GM23338 (cell line): ENCODE measurements around the gene NRXN2. TPM values are rescaled to one million over a fixed set of nuclear protein-coding genes. Genes with fewer than 3 reads are reported as not detected.

ENCODE experiments used
- ATAC-seq: fragments of 200-7000 bp; cut with Tn5 transposase; 3 replicates; pipeline ENCODE4 v1.9.1; 2020
- DNase-seq: peaks from one replicate; pipeline ENCODE4 v3.0.0-alpha.2; 2015; ENCODE audit warnings: low spot score
- H2AFZ ChIP-seq: fragments of 200-600 bp; sonication (generic); 2 replicates; pipeline ENCODE4 v1.8.0; 2016; ENCODE audit warnings: antibody characterized with exemption, mild to moderate bottlenecking, moderate library complexity
- H3F3A ChIP-seq: fragments of 200-600 bp; sonication (generic); replicated peaks from 2 replicates; pipeline ENCODE4 v1.8.0; 2017; ENCODE audit warnings: antibody characterized with exemption, mixed run types, low read depth
- H3K27ac ChIP-seq: fragments of 200-600 bp; sonication (generic); 2 replicates; pipeline ENCODE4 v1.6.1; 2016; ENCODE audit warnings: low read depth
- H3K27me3 ChIP-seq: fragments of 200-600 bp; sonication (generic); 2 replicates; pipeline ENCODE4 v1.8.0; 2016; ENCODE audit warnings: mild to moderate bottlenecking, mixed run types, moderate library complexity; ENCODE audit not compliant: insufficient read depth
- H3K36me3 ChIP-seq: fragments of 200-600 bp; sonication (generic); 2 replicates; pipeline ENCODE4 v1.8.0; 2016; ENCODE audit warnings: mild to moderate bottlenecking; ENCODE audit not compliant: insufficient read depth
- H3K4me1 ChIP-seq: fragments of 200-600 bp; sonication (generic); 2 replicates; pipeline ENCODE4 v1.8.0; 2016; ENCODE audit warnings: mild to moderate bottlenecking, moderate library complexity; ENCODE audit not compliant: insufficient read depth
- H3K4me2 ChIP-seq: fragments of 200-600 bp; sonication (generic); 2 replicates; pipeline ENCODE4 v1.7.1; 2017; ENCODE audit warnings: mixed run types
- H3K4me3 ChIP-seq: fragments of 200-600 bp; sonication (generic); 2 replicates; pipeline ENCODE4 v1.6.1; 2016; ENCODE audit warnings: mixed run types
- H3K79me2 ChIP-seq: fragments of 200-600 bp; sonication (generic); replicated peaks from 2 replicates; pipeline ENCODE4 v1.8.0; 2017; ENCODE audit warnings: mild to moderate bottlenecking; ENCODE audit not compliant: insufficient read depth
- H3K9me2 ChIP-seq: fragments of 200-600 bp; sonication (generic); 2 replicates; pipeline ENCODE4 v1.8.0; 2017; ENCODE audit not compliant: insufficient read depth
- H4K20me1 ChIP-seq: fragments of 200-600 bp; sonication (generic); replicated peaks from 2 replicates; pipeline ENCODE4 v1.8.0; 2017; ENCODE audit warnings: mild to moderate bottlenecking; ENCODE audit not compliant: insufficient read depth
- H3K27ac Mint-ChIP-seq: 2 replicates; pipeline ENCODE4 v1.8.0; 2020; ENCODE audit warnings: inconsistent platforms, mild to moderate bottlenecking, moderate library complexity, mixed read lengths
- H3K27me3 Mint-ChIP-seq: 3 replicates; pipeline ENCODE4 v1.8.0; 2022; ENCODE audit warnings: low read depth, mild to moderate bottlenecking, moderate library complexity, mixed read lengths, inconsistent platforms; ENCODE audit not compliant: insufficient read depth, poor library complexity
- H3K36me3 Mint-ChIP-seq: 3 replicates; pipeline ENCODE4 v1.8.0; 2021; ENCODE audit warnings: low read depth, mild to moderate bottlenecking, inconsistent platforms, moderate library complexity, mixed read lengths
- H3K4me1 Mint-ChIP-seq: 3 replicates; pipeline ENCODE4 v1.8.0; 2020; ENCODE audit warnings: mild to moderate bottlenecking, inconsistent platforms, mixed read lengths
- H3K4me3 Mint-ChIP-seq: 3 replicates; pipeline ENCODE4 v1.8.0; 2021; ENCODE audit warnings: moderate library complexity, mild to moderate bottlenecking, inconsistent platforms, mixed read lengths
- H3K9me3 Mint-ChIP-seq: 3 replicates; pipeline ENCODE4 v1.8.0; 2020; ENCODE audit warnings: moderate library complexity, mild to moderate bottlenecking, inconsistent platforms, mixed read lengths
- CREB1 ChIP-seq: fragments of 250-450 bp; sonication (Bioruptor Pico); IDR thresholded peaks from 2 replicates; pipeline ENCODE4 v1.5.0; 2020; ENCODE audit warnings: low read depth, mild to moderate bottlenecking, moderate library complexity
- CTCF ChIP-seq, 2 experiments: fragments of 200-600 bp in 1 of 2; sonication (generic) in 1 of 2; conservative IDR thresholded peaks; 2 replicates each; pipeline versions ENCODE4 v1.5.1 to v1.6.1; 2016 to 2017; ENCODE audit warnings: antibody characterized with exemption in 2 of 2, low read depth in 2 of 2, mild to moderate bottlenecking in 2 of 2, moderate library complexity in 1 of 2
- ETS1 ChIP-seq: IDR thresholded peaks from 2 replicates; pipeline ENCODE4 v1.6.1; 2016; ENCODE audit warnings: antibody characterized with exemption
- EZH2 ChIP-seq: fragments of 200-600 bp; sonication (generic); IDR thresholded peaks from one replicate; pipeline ENCODE4 v1.8.0; 2017; ENCODE audit warnings: antibody characterized with exemption, mild to moderate bottlenecking, low read depth; ENCODE audit not compliant: unreplicated experiment
- EZH2phosphoT487 ChIP-seq: fragments of 200-600 bp; sonication (generic); IDR thresholded peaks from one replicate; pipeline ENCODE4 v1.8.1; 2018; ENCODE audit warnings: antibody characterized with exemption; ENCODE audit not compliant: unreplicated experiment
- JUNB ChIP-seq: IDR thresholded peaks from one replicate; pipeline ENCODE4 v1.6.1; 2016; ENCODE audit warnings: antibody characterized with exemption; ENCODE audit not compliant: unreplicated experiment
- NANOG ChIP-seq: IDR thresholded peaks from 2 replicates; pipeline ENCODE4 v1.6.1; 2016; ENCODE audit warnings: antibody characterized with exemption, borderline replicate concordance
- REST ChIP-seq: IDR thresholded peaks from one replicate; pipeline ENCODE4 v1.6.1; 2018; ENCODE audit warnings: antibody characterized with exemption; ENCODE audit not compliant: unreplicated experiment
- STAT1 ChIP-seq: IDR thresholded peaks from one replicate; pipeline ENCODE4 v1.6.1; 2016; ENCODE audit warnings: antibody characterized with exemption; ENCODE audit not compliant: unreplicated experiment
- ZNF114 ChIP-seq: fragments of 250-450 bp; sonication (Bioruptor Pico); IDR thresholded peaks from 2 replicates; pipeline ENCODE4 v1.5.0; 2020; ENCODE audit warnings: mild to moderate bottlenecking, moderate library complexity
- ZNF331 ChIP-seq: fragments of 250-450 bp; sonication (Bioruptor Pico); IDR thresholded peaks from 2 replicates; pipeline ENCODE4 v1.5.0; 2020; ENCODE audit warnings: low read depth, mild to moderate bottlenecking, moderate library complexity
- polyA plus RNA-seq: library from polyadenylated mRNA; unstranded; fragments of >200 nt; fragmentation: Nextera tagmentation; extraction: Ambion mirVana; gene quantifications from 2 replicates; pipeline ENCODE4 v1.2.1, GENCODE V29; 2016
- total RNA-seq: library from RNA; depleted of rRNA; stranded (reverse); fragments of >200 nt; shearing (Covaris generic); gene quantifications from 2 replicates; pipeline ENCODE4 v1.2.3, GENCODE V29; 2014

Gene NRXN2
- total and polyA plus RNA-seq, 2 experiments from 2014 or later: 3.4 to 17.0 TPM

GRCh38 chr11:64771861-64772260, 48.9 kb upstream of the NRXN2 start:
- Histone ChIP-seq H3K27me3 (no peaks in the 10 kb centered on the region), H3K4me1 (peaks cover 6% of the 10 kb centered on the region), H3K9me2 (no peaks in the 10 kb centered on the region), H3F3A (peaks cover 93% of the 10 kb centered on the region), H4K20me1 (peaks cover 94% of the 10 kb centered on the region), H3K4me3 (no peak overlapping the region), H3K36me3 (peaks cover 98% of the 10 kb centered on the region), H3K27ac (peak overlapping the region; percentile 82), H3K4me2 (no peak overlapping the region), H2AFZ (no peak overlapping the region), H3K79me2 (peaks cover 81% of the 10 kb centered on the region)
- DNase-seq (no peak), ATAC-seq (no peak)
- H3K27me3 Mint-ChIP-seq: peaks cover 16% of the 10 kb centered on the region
- no peaks in the 10 kb centered on the region for H3K9me3 Mint-ChIP-seq
- TF ChIP-seq EZH2phosphoT487: no peak
- no peak for TF ChIP-seq EZH2
- no peak for TF ChIP-seq REST
- no peak for TF ChIP-seq NANOG
- no peak for TF ChIP-seq CTCF (conservative IDR thresholded peaks at IDR 0.05; ENCODE audit: low read depth in 2 of 2)
- TF ChIP-seq ETS1: no peak
- TF ChIP-seq ZNF331 (CRISPR knock-in tag): no peak
- no peak for TF ChIP-seq CREB1 (CRISPR knock-in tag)
- no peak for TF ChIP-seq JUNB
- no peak for TF ChIP-seq STAT1
- no peak for TF ChIP-seq ZNF114 (CRISPR knock-in tag)
- no peak overlapping the region for H3K4me3 Mint-ChIP-seq
- no peak overlapping the region for H3K27ac Mint-ChIP-seq
- peaks cover 100% of the 10 kb centered on the region for H3K36me3 Mint-ChIP-seq
- peaks cover 40% of the 10 kb centered on the region for H3K4me1 Mint-ChIP-seq
